Right atrium auricular region (tissue), 2 donors: Measurements from ENCODE around the gene ARHGEF7. TPM values are rescaled to one million over a fixed set of nuclear protein-coding genes. Genes with fewer than 3 reads are reported as not detected.

Experiments used
- DNase-seq: peaks from one replicate; pipeline ENCODE4 v3.0.0-alpha.2; 2019; ENCODE audit warnings: low spot score
- H3K27ac ChIP-seq, 2 donors: fragments of 200-600 bp; sonication (generic); 1 replicate in 1 of 2; 2 replicates in 1 of 2; pipeline ENCODE4 v1.5.1; 2016 to 2019
- H3K27me3 ChIP-seq, 2 donors: fragments of 200-600 bp; sonication (generic); one replicate each; pipeline versions ENCODE4 v1.5.1 to v1.6.0; 2017 to 2019
- H3K36me3 ChIP-seq: fragments of 200-600 bp; sonication (generic); one replicate; pipeline ENCODE4 v1.5.1; 2016
- H3K4me1 ChIP-seq, 2 donors: fragments of 200-600 bp; sonication (generic); one replicate each; pipeline versions ENCODE4 v1.5.1 to v1.6.0; 2017 to 2019
- H3K4me3 ChIP-seq, 2 donors: fragments of 200-600 bp; sonication (generic); 1 replicate in 1 of 2; 2 replicates in 1 of 2; pipeline ENCODE4 v1.5.1; 2017 to 2019; ENCODE audit warnings: mild to moderate bottlenecking in 1 of 2, moderate library complexity in 1 of 2
- H3K9me3 ChIP-seq, 2 donors: fragments of 200-600 bp; sonication (generic); one replicate each; pipeline ENCODE4 v1.5.1; 2019
- CTCF ChIP-seq, 2 donors: fragments of 200-600 bp; sonication (generic); IDR thresholded peaks; one replicate each; pipeline ENCODE4 v1.5.1; 2019; ENCODE audit warnings: antibody characterized with exemption in 2 of 2
- total RNA-seq, 2 donors: library from RNA; depleted of rRNA; stranded (reverse); fragments of >200 nt; gene quantifications; one replicate each; pipeline ENCODE4 v1.1.0, GENCODE V29; 2016

Gene ARHGEF7
- total RNA-seq, 2 donors from 2014 or later: 27.8 to 36.9 TPM

GRCh38 chr13:111114362-111115060, 599 bp upstream of the ARHGEF7 start:
- H3K36me3 ChIP-seq: no peaks in the 10 kb centered on the region
- peaks cover 0 to 15% of the 10 kb centered on the region in 2 donors for H3K4me1 ChIP-seq
- H3K9me3 ChIP-seq: peaks cover 0 to under 1% of the 10 kb centered on the region in 2 donors
- peak overlapping the region; percentile 59 to 61 for H3K4me3 ChIP-seq
- peak; percentile 69 for DNase-seq
- TF ChIP-seq CTCF (IDR thresholded peaks at IDR 0.05): no peak
- H3K27ac ChIP-seq: peak overlapping the region; percentile 67 to 77
- H3K27me3 ChIP-seq: no peaks in the 10 kb centered on the region

- no peak for TF ChIP-seq CTCF (IDR thresholded peaks at IDR 0.05)
- Histone ChIP-seq H3K4me1 (peaks cover 0 to 15% of the 10 kb centered on the region in 2 donors), H3K27ac (peak overlapping the region; percentile 77 to 82), H3K36me3 (no peaks in the 10 kb centered on the region), H3K27me3 (no peaks in the 10 kb centered on the region), H3K9me3 (no peaks in the 10 kb centered on the region), H3K4me3 (peak overlapping the region; percentile 59 to 61)
- DNase-seq: no peak
Measured at GRCh38 chr13:111115965-111116521, 933 bp downstream of the ARHGEF7 start.

GRCh38 chr13:111116856-111117255, 1.7 kb downstream of the ARHGEF7 start:
- H3K9me3 ChIP-seq: no peaks in the 10 kb centered on the region
- no peak for DNase-seq
- TF ChIP-seq CTCF (IDR thresholded peaks at IDR 0.05): no peak
- peaks cover 0 to 15% of the 10 kb centered on the region in 2 donors for H3K4me1 ChIP-seq
- H3K36me3 ChIP-seq: no peaks in the 10 kb centered on the region
- no peak overlapping the region for H3K4me3 ChIP-seq
- peak overlapping the region; percentile 77 to 82 for H3K27ac ChIP-seq
- H3K27me3 ChIP-seq: no peaks in the 10 kb centered on the region

- no peaks in the 10 kb centered on the region for H3K9me3 ChIP-seq
- peaks cover 0 to 15% of the 10 kb centered on the region in 2 donors for H3K4me1 ChIP-seq
- H3K36me3 ChIP-seq: no peaks in the 10 kb centered on the region
- H3K27ac ChIP-seq: peak overlapping the region in 1 of 2 donors; percentile 17
- TF ChIP-seq CTCF (IDR thresholded peaks at IDR 0.05): no peak
- H3K4me3 ChIP-seq: no peak overlapping the region
- no peaks in the 10 kb centered on the region for H3K27me3 ChIP-seq
- DNase-seq: no peak
Measured at GRCh38 chr13:111117289-111117688, 2.2 kb downstream of the ARHGEF7 start.

- H3K36me3 ChIP-seq: no peaks in the 10 kb centered on the region
- H3K27me3 ChIP-seq: no peaks in the 10 kb centered on the region
- TF ChIP-seq CTCF (IDR thresholded peaks at IDR 0.05): no peak
- H3K9me3 ChIP-seq: no peaks in the 10 kb centered on the region
- H3K27ac ChIP-seq: peak overlapping the region; percentile 8 to 17
- DNase-seq: no peak
- no peak overlapping the region for H3K4me3 ChIP-seq
- H3K4me1 ChIP-seq: peaks cover 0 to 15% of the 10 kb centered on the region in 2 donors
Measured at GRCh38 chr13:111117961-111118360, 2.9 kb downstream of the ARHGEF7 start.
